Adrenal gland (tissue), 5 donors: ENCODE data around the gene RBPJ.

ENCODE experiments used
- POLR2A ChIP-seq, 2 donors: fragments of 450-650 bp; IDR thresholded peaks; one replicate each; pipeline ENCODE4 v1.6.1; 2017; ENCODE audit warnings: antibody characterized with exemption in 2 of 2, mild to moderate bottlenecking in 2 of 2, moderate library complexity in 1 of 2
- TF ChIP-seq, protein P1 (sequence below), 6 experiments: fragments of 450-650 bp in 4 of 6; fragments of 200-600 bp in 2 of 6; sonication (generic) in 1 of 6; IDR thresholded peaks; 1 replicate in 5 of 6; 2 replicates in 1 of 6; pipeline versions ENCODE4 v1.5.1 to v1.8.0; 2016 to 2021; ENCODE audit warnings: antibody characterized with exemption in 6 of 6, mild to moderate bottlenecking in 2 of 6, moderate library complexity in 1 of 6
- donor health status: DM: no; HTN: no; CAD: no.

DNA sequence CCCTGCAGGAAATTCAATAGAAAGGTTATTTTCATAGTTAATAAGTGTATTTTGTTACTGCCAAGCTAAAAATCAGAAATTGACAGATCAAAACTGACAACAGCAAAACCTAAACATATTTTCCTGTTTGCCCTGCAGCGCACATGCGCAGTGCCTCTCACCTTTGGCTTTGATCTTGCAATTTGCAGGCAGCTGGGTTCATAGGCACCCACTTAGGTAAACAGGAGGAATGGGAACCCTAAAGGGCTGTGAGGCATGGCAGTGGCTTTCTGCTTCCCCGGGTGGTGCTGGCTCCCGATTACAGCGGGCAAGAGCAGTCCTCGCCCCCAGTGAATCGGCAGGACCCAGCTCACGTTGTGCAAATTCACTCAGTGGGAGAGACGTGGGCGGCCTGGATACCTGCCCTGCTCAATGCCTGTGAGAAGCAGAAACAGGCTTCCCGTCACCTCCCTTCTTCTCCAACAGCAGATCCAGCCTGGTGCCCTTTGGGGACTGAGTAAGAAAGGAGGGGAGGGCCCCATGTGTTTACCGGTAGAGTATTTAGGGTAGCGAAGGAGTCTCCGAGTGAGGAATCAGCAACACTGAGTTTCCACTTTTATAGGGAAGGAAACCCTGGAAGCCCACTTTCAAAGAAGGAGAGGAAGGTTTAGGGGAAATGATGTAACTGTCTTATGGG lies 143.7 kb downstream of the RBPJ start:
- TF ChIP-seq, protein P1, sequence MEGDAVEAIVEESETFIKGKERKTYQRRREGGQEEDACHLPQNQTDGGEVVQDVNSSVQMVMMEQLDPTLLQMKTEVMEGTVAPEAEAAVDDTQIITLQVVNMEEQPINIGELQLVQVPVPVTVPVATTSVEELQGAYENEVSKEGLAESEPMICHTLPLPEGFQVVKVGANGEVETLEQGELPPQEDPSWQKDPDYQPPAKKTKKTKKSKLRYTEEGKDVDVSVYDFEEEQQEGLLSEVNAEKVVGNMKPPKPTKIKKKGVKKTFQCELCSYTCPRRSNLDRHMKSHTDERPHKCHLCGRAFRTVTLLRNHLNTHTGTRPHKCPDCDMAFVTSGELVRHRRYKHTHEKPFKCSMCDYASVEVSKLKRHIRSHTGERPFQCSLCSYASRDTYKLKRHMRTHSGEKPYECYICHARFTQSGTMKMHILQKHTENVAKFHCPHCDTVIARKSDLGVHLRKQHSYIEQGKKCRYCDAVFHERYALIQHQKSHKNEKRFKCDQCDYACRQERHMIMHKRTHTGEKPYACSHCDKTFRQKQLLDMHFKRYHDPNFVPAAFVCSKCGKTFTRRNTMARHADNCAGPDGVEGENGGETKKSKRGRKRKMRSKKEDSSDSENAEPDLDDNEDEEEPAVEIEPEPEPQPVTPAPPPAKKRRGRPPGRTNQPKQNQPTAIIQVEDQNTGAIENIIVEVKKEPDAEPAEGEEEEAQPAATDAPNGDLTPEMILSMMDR (IDR thresholded peaks at IDR 0.05) = no peak
- no peak for TF ChIP-seq POLR2A (IDR thresholded peaks at IDR 0.05)
